GM10847 (cell line): ENCODE measurements around the gene SPTLC2.

Experiments used
- POLR2A ChIP-seq: IDR thresholded peaks from 2 replicates; pipeline ENCODE4 v1.6.1; 2011; ENCODE audit not compliant: insufficient read length; ENCODE audit errors: extremely low read depth

SPTLC2 gene

GRCh38 chr14:77478029-77478428, 138.4 kb downstream of the SPTLC2 start:
- TF ChIP-seq POLR2A, result no peak

GRCh38 chr14:77475432-77476115, 140.9 kb downstream of the SPTLC2 start:
- no peak for TF ChIP-seq POLR2A

GRCh38 chr14:77474479-77475177, 141.8 kb downstream of the SPTLC2 start:
- no peak for TF ChIP-seq POLR2A

GRCh38 chr14:77473921-77474320, 142.5 kb downstream of the SPTLC2 start:
- TF ChIP-seq POLR2A, result no peak

GRCh38 chr14:77470224-77470870, 146.1 kb downstream of the SPTLC2 start:
- TF ChIP-seq POLR2A, result no peak

- no peak for TF ChIP-seq POLR2A
Observed at GRCh38 chr14:77469539-77469938, 146.9 kb downstream of the SPTLC2 start.

- no peak for TF ChIP-seq POLR2A
Observed at GRCh38 chr14:77469067-77469505, 147.4 kb downstream of the SPTLC2 start.

GRCh38 chr14:77467801-77468200, 148.6 kb downstream of the SPTLC2 start:
- no peak for TF ChIP-seq POLR2A

GRCh38 chr14:77459072-77459723, 157.2 kb downstream of the SPTLC2 start:
- no peak for TF ChIP-seq POLR2A

GRCh38 chr14:77458249-77458950, 158.0 kb downstream of the SPTLC2 start:
- TF ChIP-seq POLR2A, result no peak

GRCh38 chr14:77457522-77458248, 158.8 kb downstream of the SPTLC2 start, which contains the start of the genes AHSA1 and VIPAS39:
AHSA1 (plus strand) TSS chr14:77458093; CDS start chr14:77458190, 97 bp downstream.
VIPAS39 (minus strand) TSS chr14:77457601; CDS start chr14:77454102, 3,499 bp downstream.
- peak; percentile 91 for TF ChIP-seq POLR2A

GRCh38 chr14:77457115-77457521, 159.3 kb downstream of the SPTLC2 start:
- TF ChIP-seq POLR2A, result no peak
